ENCODE measurements around the gene TBRG4.

The TBRG4 gene

GRCh38 chr7:45050198-45050597 lies 61.3 kb downstream of the TBRG4 start:
- DNase-seq, result no peak

Data from suppressor macrophage treated with lipopolysaccharide for 1 hour (primary cell).